Tibial artery (tissue), 4 donors: ENCODE data around the gene SIL1.

Experiments used
- DNase-seq, 2 donors: peaks; one replicate each; pipeline ENCODE4 v3.0.0-alpha.2; 2019
- H3K27ac ChIP-seq, 2 donors: fragments of 200-600 bp; sonication (generic) in 1 of 2; 1 replicate in 1 of 2; 2 replicates in 1 of 2; pipeline ENCODE4 v1.5.1; 2018 to 2019; ENCODE audit warnings: mild to moderate bottlenecking in 1 of 2
- H3K27me3 ChIP-seq, 2 donors: fragments of 200-600 bp; sonication (generic) in 1 of 2; one replicate each; pipeline versions ENCODE4 v1.5.1 to v1.6.0; 2016 to 2019
- H3K36me3 ChIP-seq, 3 donors: fragments of 200-600 bp; sonication (generic) in 2 of 3; one replicate each; pipeline ENCODE4 v1.5.1; 2016 to 2019; ENCODE audit warnings: mild to moderate bottlenecking in 2 of 3
- H3K4me1 ChIP-seq, 4 donors: fragments of 200-600 bp; sonication (generic) in 2 of 4; 1 replicate in 3 of 4; 2 replicates in 1 of 4; pipeline ENCODE4 v1.5.1; 2016 to 2019
- H3K4me3 ChIP-seq, 2 donors: fragments of 200-600 bp; sonication (generic) in 1 of 2; 1 replicate in 1 of 2; 2 replicates in 1 of 2; pipeline ENCODE4 v1.5.1; 2018 to 2019; ENCODE audit warnings: mild to moderate bottlenecking in 2 of 2
- H3K9me3 ChIP-seq, 3 donors: fragments of 200-600 bp; sonication (generic) in 1 of 3; one replicate each; pipeline ENCODE4 v1.5.1; 2016 to 2019
- CTCF ChIP-seq, 2 experiments: fragments of 200-600 bp in 1 of 2; fragments of 450-650 bp in 1 of 2; IDR thresholded peaks; one replicate each; pipeline ENCODE4 v1.5.1; 2017 to 2019; ENCODE audit warnings: antibody characterized with exemption in 2 of 2, mild to moderate bottlenecking in 1 of 2, moderate library complexity in 1 of 2
- intact Hi-C: fragments of 100-400 bp; cut with DNase I; formaldehyde crosslinking; loops from one replicate; pipeline ENCODE4 v1.15.0; 2023; ENCODE audit warnings: low total_unique reads

SIL1 gene

GRCh38 chr5:138998521-138998920 lies 199.6 kb downstream of the SIL1 start:
- Histone ChIP-seq H3K27ac (no peak overlapping the region), H3K27me3 (no peaks in the 10 kb centered on the region), H3K4me3 (no peak overlapping the region), H3K4me1 (no peaks in the 10 kb centered on the region), H3K36me3 (no peaks in the 10 kb centered on the region), H3K9me3 (no peaks in the 10 kb centered on the region)
- no peak for TF ChIP-seq CTCF (IDR thresholded peaks at IDR 0.05)
- intact Hi-C loops, result no loop called here
- DNase-seq, result no peak

- Histone ChIP-seq H3K27me3 (no peaks in the 10 kb centered on the region), H3K9me3 (no peaks in the 10 kb centered on the region), H3K4me3 (no peak overlapping the region), H3K36me3 (no peaks in the 10 kb centered on the region), H3K4me1 (no peaks in the 10 kb centered on the region), H3K27ac (no peak overlapping the region)
- intact Hi-C loops, result no loop called here
- TF ChIP-seq CTCF (IDR thresholded peaks at IDR 0.05), result no peak
- DNase-seq, result no peak
Measured at GRCh38 chr5:138996120-138996519, 202.0 kb downstream of the SIL1 start.

DNA sequence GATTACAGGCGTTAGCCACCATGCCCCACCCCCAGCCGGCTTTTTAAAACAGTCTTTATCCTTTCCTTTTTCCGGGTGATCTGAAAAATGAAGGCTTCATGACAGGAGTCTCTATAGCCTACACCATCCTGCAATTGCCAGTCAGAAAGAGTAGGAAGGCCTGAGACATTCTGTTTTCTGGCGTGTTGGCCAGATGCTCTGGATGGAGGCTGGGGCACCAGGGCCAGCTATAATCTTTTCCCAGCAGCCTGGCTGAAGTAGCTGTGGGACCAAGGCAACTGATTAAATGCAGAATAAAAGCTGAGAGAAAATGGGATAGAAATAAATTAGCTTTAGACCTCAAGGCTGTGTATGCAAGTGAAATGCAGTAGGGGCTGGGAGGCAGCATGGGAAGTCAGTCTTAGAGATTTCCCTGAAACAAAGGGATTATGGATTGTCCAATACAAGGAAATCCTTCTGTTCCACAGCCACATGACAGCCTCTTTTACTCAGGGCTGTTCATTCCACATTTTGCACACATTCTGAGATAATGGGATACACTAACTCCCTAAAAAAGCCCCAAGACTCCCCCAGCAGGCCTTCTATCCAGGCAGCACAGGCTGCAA lies 207.1 kb downstream of the SIL1 start:
- DNase-seq, result no peak
- H3K9me3 ChIP-seq, result no peaks in the 10 kb centered on the region
- H3K36me3 ChIP-seq, result no peaks in the 10 kb centered on the region
- no peak for TF ChIP-seq CTCF (IDR thresholded peaks at IDR 0.05)
- no peak overlapping the region for H3K27ac ChIP-seq
- no peak overlapping the region for H3K4me3 ChIP-seq
- peaks cover 0 to 2% (median 0%) of the 10 kb centered on the region in 4 donors for H3K4me1 ChIP-seq
- intact Hi-C loops, result no loop called here
- no peaks in the 10 kb centered on the region for H3K27me3 ChIP-seq

DNA sequence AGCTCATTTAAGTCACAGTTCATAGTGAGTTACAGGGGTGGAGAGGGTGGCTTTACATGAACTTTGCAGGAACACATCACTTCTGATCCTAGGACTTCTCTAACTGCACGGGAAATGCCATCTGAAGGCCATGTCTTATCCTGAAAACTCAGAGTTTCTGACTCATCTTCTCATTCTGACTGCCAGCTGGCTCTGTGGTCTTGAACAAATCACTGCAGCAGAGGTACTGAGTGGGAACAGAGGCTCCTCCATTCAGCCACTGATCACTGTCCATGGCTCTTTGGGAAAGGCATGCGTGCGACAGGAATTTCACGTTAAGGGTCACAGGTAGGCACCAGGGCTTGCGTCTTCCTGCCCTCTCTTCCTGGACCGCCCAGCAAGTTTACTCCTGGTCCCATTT lies 208.4 kb downstream of the SIL1 start:
- intact Hi-C loops, result no loop called here
- H3K27me3 ChIP-seq, result no peaks in the 10 kb centered on the region
- no peaks in the 10 kb centered on the region for H3K36me3 ChIP-seq
- H3K27ac ChIP-seq, result no peak overlapping the region
- H3K4me3 ChIP-seq, result no peak overlapping the region
- no peak for TF ChIP-seq CTCF (IDR thresholded peaks at IDR 0.05)
- H3K4me1 ChIP-seq, result peaks cover 0 to 15% (median 8%) of the 10 kb centered on the region in 4 donors
- peak in 1 of 2 donors; percentile 25 for DNase-seq
- no peaks in the 10 kb centered on the region for H3K9me3 ChIP-seq

DNA sequence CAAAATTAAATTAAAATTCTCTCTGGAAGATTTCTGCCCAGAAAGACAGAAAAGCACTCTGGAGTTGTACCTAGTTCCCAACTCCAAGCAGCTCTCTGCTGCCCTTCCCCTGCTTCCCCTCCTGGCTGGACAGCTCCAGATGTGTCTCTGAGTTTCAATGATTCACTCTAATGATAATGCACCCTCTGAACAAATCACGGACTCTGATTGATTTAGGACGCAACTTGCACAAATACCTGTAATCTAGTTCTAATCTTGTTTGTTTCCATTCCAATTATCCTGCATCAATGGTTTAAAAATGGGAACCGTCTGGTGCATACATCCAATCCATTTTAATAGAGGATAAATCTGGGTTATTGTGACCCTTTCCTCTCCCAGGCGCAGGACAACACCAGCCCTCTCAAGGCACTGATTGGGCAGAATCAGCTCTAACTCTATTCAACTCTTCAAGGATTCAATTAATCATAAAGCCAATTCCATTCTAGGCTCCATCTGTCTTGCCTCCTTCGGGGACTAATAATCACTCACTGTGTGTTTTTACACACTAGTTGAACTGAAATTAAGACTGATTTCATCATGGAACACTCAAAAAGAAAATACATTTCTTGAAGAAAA lies 211.9 kb downstream of the SIL1 start:
- H3K9me3 ChIP-seq, result no peaks in the 10 kb centered on the region
- peaks cover 0 to 30% (median 17%) of the 10 kb centered on the region in 4 donors for H3K4me1 ChIP-seq
- no peaks in the 10 kb centered on the region for H3K36me3 ChIP-seq
- H3K27ac ChIP-seq, result peak overlapping the region; percentile 53 to 54
- no peak for DNase-seq
- intact Hi-C loops, result no loop called here
- no peak overlapping the region for H3K4me3 ChIP-seq
- H3K27me3 ChIP-seq, result no peaks in the 10 kb centered on the region
- TF ChIP-seq CTCF (IDR thresholded peaks at IDR 0.05), result no peak
